Activated naive CD8-positive, alpha-beta T cell treated with anti-CD3 and anti-CD28 coated beads, Interleukin-2, amount 50 U/mL, for 16 hours (primary cell): ENCODE data around the gene HTRA1.

Experiments used
- DNase-seq: peaks from one replicate; pipeline ENCODE4 v3.0.0-alpha.2; 2020; ENCODE audit warnings: low read depth, low spot score

The HTRA1 gene

GRCh38 chr10:122454603-122455080, 6.7 kb upstream of the HTRA1 start, which contains the start of gene ARMS2:
Gene ARMS2, plus strand, starts transcription at chr10:122454653. Its CDS starts 75 bp downstream, at chr10:122454728.
- DNase-seq, result no peak

- DNase-seq, result no peak
These were observed 5.8 kb upstream of the HTRA1 start for GRCh38 chr10:122455376-122456079.

GRCh38 chr10:122457934-122458333, 3.4 kb upstream of the HTRA1 start:
- no peak for DNase-seq

- DNase-seq, result no peak
These were observed 2.7 kb upstream of the HTRA1 start for GRCh38 chr10:122458693-122459092.

- no peak for DNase-seq
These were observed 1.6 kb upstream of the HTRA1 start for GRCh38 chr10:122459561-122460273.

- DNase-seq, result no peak
These were observed 461 bp upstream of the HTRA1 start for GRCh38 chr10:122460891-122461293.

- no peak for DNase-seq
These were observed 578 bp downstream of the HTRA1 start for GRCh38 chr10:122461729-122462532.

GRCh38 chr10:122462533-122463465, 1.4 kb downstream of the HTRA1 start:
- no peak for DNase-seq

- DNase-seq, result no peak
These were observed 2.3 kb downstream of the HTRA1 start for GRCh38 chr10:122463466-122464249.

GRCh38 chr10:122464250-122464510, 2.8 kb downstream of the HTRA1 start:
- DNase-seq, result no peak

GRCh38 chr10:122464586-122464985, 3.2 kb downstream of the HTRA1 start:
- no peak for DNase-seq

- no peak for DNase-seq
These were observed 4.2 kb downstream of the HTRA1 start for GRCh38 chr10:122465401-122466040.

- DNase-seq, result no peak
These were observed 5.6 kb downstream of the HTRA1 start for GRCh38 chr10:122466951-122467381.

- no peak for DNase-seq
These were observed 6.3 kb downstream of the HTRA1 start for GRCh38 chr10:122467701-122468100.

GRCh38 chr10:122468307-122468925, 7.1 kb downstream of the HTRA1 start:
- no peak for DNase-seq

GRCh38 chr10:122468926-122469781, 7.8 kb downstream of the HTRA1 start:
- no peak for DNase-seq

GRCh38 chr10:122469848-122470247, 8.5 kb downstream of the HTRA1 start:
- no peak for DNase-seq

GRCh38 chr10:122471531-122472177, 10.3 kb downstream of the HTRA1 start:
- no peak for DNase-seq
